ENCODE data around the gene EFEMP2. TPM values are rescaled to one million over a fixed set of nuclear protein-coding genes. Genes with fewer than 3 reads are reported as not detected.

The EFEMP2 gene
- polyA plus RNA-seq, 3 donors from 2014 or later = 1.6 to 6.3 (median 3.6) TPM

GRCh38 chr11:65857500-65857852 is 15.1 kb downstream of the EFEMP2 start:
- no peaks in the 10 kb centered on the region for H3K9me3 Mint-ChIP-seq
- peak; percentile 63 to 71 (median 69) for DNase-seq
- peak overlapping the region in 3 of 6 donors; percentile 86 to 92 (median 87) for H3K27ac Mint-ChIP-seq
- peak overlapping the region; percentile 89 to 96 (median 92) for H3K4me3 Mint-ChIP-seq
- peaks cover 65 to 73% of the 10 kb centered on the region in 2 donors for H3K4me1 Mint-ChIP-seq
- peaks cover 16 to 33% (median 16%) of the 10 kb centered on the region in 3 donors for H3K36me3 Mint-ChIP-seq
- H3K27me3 Mint-ChIP-seq (ENCODE audit: low read depth in 3 of 3) = peaks cover 10 to 29% (median 22%) of the 10 kb centered on the region in 3 donors

GRCh38 chr11:65856689-65857499 is 15.7 kb downstream of the EFEMP2 start:
- no peaks in the 10 kb centered on the region for H3K9me3 Mint-ChIP-seq
- peaks cover 67 to 75% of the 10 kb centered on the region in 2 donors for H3K4me1 Mint-ChIP-seq
- H3K27ac Mint-ChIP-seq = peak overlapping the region; percentile 86 to 95 (median 92)

DNA sequence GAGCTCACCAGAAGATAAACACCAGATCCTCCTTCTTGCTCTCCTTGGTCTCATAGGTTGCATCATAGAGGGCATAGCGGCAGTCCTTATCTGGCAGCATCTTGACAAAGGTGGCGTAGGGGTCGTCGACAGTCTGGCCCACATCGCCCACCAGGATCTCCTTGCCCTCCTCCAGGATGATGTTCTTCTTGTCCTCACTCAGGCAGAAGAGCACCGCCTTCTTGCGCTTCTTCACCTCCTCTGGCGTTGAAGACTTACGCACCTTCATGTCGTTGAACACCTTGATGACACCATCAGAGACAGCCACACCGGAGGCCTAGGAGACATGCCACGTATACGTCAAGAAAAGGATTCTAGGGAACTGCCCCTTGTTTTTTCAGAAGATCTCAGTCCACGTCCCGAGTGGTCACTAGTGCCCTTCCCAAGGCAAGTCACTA is 16.7 kb downstream of the EFEMP2 start:
- peak overlapping the region; percentile 86 to 95 (median 92) for H3K27ac Mint-ChIP-seq
- H3K4me1 Mint-ChIP-seq = peaks cover 58 to 69% of the 10 kb centered on the region in 2 donors
- peak overlapping the region; percentile 89 to 96 (median 92) for H3K4me3 Mint-ChIP-seq
- no peak for DNase-seq
- H3K36me3 Mint-ChIP-seq = peaks cover 24 to 41% (median 25%) of the 10 kb centered on the region in 3 donors
- no peaks in the 10 kb centered on the region for H3K9me3 Mint-ChIP-seq
- H3K27me3 Mint-ChIP-seq (ENCODE audit: low read depth in 3 of 3) = peaks cover 10 to 28% (median 22%) of the 10 kb centered on the region in 3 donors

More at GRCh38 chr11:65856689-65857499, 15.7 kb downstream of the EFEMP2 start:
- H3K27me3 Mint-ChIP-seq (ENCODE audit: low read depth in 3 of 3) = peaks cover 10 to 28% (median 22%) of the 10 kb centered on the region in 3 donors
- H3K36me3 Mint-ChIP-seq = peaks cover 19 to 34% (median 20%) of the 10 kb centered on the region in 3 donors
- peak; percentile 79 to 83 (median 81) for DNase-seq
- H3K4me3 Mint-ChIP-seq = peak overlapping the region; percentile 89 to 96 (median 92)

GRCh38 chr11:65854852-65855837 is 17.5 kb downstream of the EFEMP2 start:
- peaks cover 10 to 26% (median 20%) of the 10 kb centered on the region in 3 donors for H3K27me3 Mint-ChIP-seq (ENCODE audit: low read depth in 3 of 3)
- peak overlapping the region; percentile 89 to 96 (median 92) for H3K4me3 Mint-ChIP-seq
- peaks cover 56 to 65% of the 10 kb centered on the region in 2 donors for H3K4me1 Mint-ChIP-seq
- H3K9me3 Mint-ChIP-seq = no peaks in the 10 kb centered on the region
- peaks cover 24 to 41% (median 25%) of the 10 kb centered on the region in 3 donors for H3K36me3 Mint-ChIP-seq
- H3K27ac Mint-ChIP-seq = peak overlapping the region in 5 of 6 donors; percentile 62 to 95 (median 92)
- no peak for DNase-seq

GRCh38 chr11:65854161-65854592 is 18.4 kb downstream of the EFEMP2 start:
- H3K27me3 Mint-ChIP-seq (ENCODE audit: low read depth in 3 of 3) = peaks cover 10 to 23% (median 18%) of the 10 kb centered on the region in 3 donors
- H3K27ac Mint-ChIP-seq = peak overlapping the region in 4 of 6 donors; percentile 30 to 64 (median 60)
- H3K36me3 Mint-ChIP-seq = peaks cover 24 to 41% (median 25%) of the 10 kb centered on the region in 3 donors
- H3K4me3 Mint-ChIP-seq = peak overlapping the region in 4 of 5 donors; percentile 10 to 61 (median 31)
- peaks cover 48 to 55% of the 10 kb centered on the region in 2 donors for H3K4me1 Mint-ChIP-seq
- H3K9me3 Mint-ChIP-seq = no peaks in the 10 kb centered on the region
- DNase-seq = no peak

DNA sequence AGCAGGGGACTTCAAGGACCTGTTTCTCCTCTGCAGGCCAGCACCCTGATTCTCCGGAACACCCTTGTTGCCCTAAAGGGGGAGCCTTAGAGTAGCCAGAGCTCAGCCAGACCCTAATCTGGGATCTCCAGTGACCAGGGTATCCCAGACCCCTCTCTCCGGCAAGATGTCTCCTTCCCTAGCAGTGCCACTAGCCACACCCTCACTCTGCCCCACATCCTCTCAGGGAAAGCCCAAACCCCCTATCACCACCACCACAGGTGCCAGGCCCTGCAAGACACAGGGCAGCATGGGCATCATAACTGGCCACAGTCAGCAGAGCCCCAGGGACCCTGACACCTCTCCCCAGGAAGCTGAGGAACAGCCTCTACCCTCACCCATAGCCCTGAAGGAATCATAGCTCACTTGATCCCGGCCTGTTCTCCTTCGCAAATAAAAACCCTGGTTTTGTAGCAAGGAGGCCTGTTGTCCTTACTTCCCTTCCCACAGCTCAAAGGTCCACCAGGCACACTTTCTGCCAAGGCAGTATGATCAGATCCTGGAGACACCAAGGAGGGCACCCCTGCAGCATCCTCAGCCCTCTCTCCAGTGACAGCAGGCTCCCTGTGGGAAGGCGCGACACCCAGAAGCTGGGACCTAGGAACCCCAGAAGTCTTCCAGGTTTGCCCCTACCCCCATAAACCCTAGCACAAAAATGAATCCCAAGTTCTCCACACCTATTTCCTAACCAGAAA is 19.2 kb downstream of the EFEMP2 start:
- no peak for DNase-seq
- peaks cover 10 to 22% (median 18%) of the 10 kb centered on the region in 3 donors for H3K27me3 Mint-ChIP-seq (ENCODE audit: low read depth in 3 of 3)
- peaks cover 42 to 48% of the 10 kb centered on the region in 2 donors for H3K4me1 Mint-ChIP-seq
- peaks cover 24 to 41% (median 25%) of the 10 kb centered on the region in 3 donors for H3K36me3 Mint-ChIP-seq
- no peak overlapping the region for H3K4me3 Mint-ChIP-seq
- peak overlapping the region in 3 of 6 donors; percentile 3 to 61 (median 40) for H3K27ac Mint-ChIP-seq
- no peaks in the 10 kb centered on the region for H3K9me3 Mint-ChIP-seq

- Mint-ChIP-seq H3K4me1 (peaks cover 39 to 44% of the 10 kb centered on the region in 2 donors), H3K36me3 (peaks cover 24 to 41% (median 25%) of the 10 kb centered on the region in 3 donors), H3K4me3 (no peak overlapping the region), H3K9me3 (no peaks in the 10 kb centered on the region), H3K27me3 (ENCODE audit: low read depth in 3 of 3) (peaks cover 5 to 18% (median 12%) of the 10 kb centered on the region in 3 donors), H3K27ac (peak overlapping the region in 1 of 6 donors; percentile 57)
- no peak for DNase-seq
Observed at GRCh38 chr11:65852508-65853245, 19.9 kb downstream of the EFEMP2 start.

GRCh38 chr11:65851811-65852507 is 20.6 kb downstream of the EFEMP2 start:
- H3K9me3 Mint-ChIP-seq = no peaks in the 10 kb centered on the region
- peaks cover 5 to 12% (median 12%) of the 10 kb centered on the region in 3 donors for H3K27me3 Mint-ChIP-seq (ENCODE audit: low read depth in 3 of 3)
- no peak overlapping the region for H3K4me3 Mint-ChIP-seq
- peaks cover 38 to 43% of the 10 kb centered on the region in 2 donors for H3K4me1 Mint-ChIP-seq
- no peak for DNase-seq
- H3K27ac Mint-ChIP-seq = peak overlapping the region in 4 of 6 donors; percentile 34 to 65 (median 50)
- peaks cover 24 to 41% (median 25%) of the 10 kb centered on the region in 3 donors for H3K36me3 Mint-ChIP-seq

- peak overlapping the region in 1 of 6 donors; percentile 44 for H3K27ac Mint-ChIP-seq
Observed at GRCh38 chr11:65851083-65851579, 21.5 kb downstream of the EFEMP2 start.

GRCh38 chr11:65850217-65851082 is 22.1 kb downstream of the EFEMP2 start:
- Mint-ChIP-seq H3K27ac (no peak overlapping the region), H3K4me3 (no peak overlapping the region), H3K27me3 (ENCODE audit: low read depth in 3 of 3) (peaks cover 2 to 9% (median 3%) of the 10 kb centered on the region in 3 donors), H3K36me3 (peaks cover 16 to 26% (median 16%) of the 10 kb centered on the region in 3 donors), H3K9me3 (no peaks in the 10 kb centered on the region), H3K4me1 (peaks cover 23 to 28% of the 10 kb centered on the region in 2 donors)
- no peak for DNase-seq

More at GRCh38 chr11:65851083-65851579, 21.5 kb downstream of the EFEMP2 start:
- Mint-ChIP-seq H3K27me3 (ENCODE audit: low read depth in 3 of 3) (peaks cover 2 to 9% (median 5%) of the 10 kb centered on the region in 3 donors), H3K9me3 (no peaks in the 10 kb centered on the region), H3K36me3 (peaks cover 19 to 33% (median 20%) of the 10 kb centered on the region in 3 donors), H3K4me1 (peaks cover 30 to 35% of the 10 kb centered on the region in 2 donors), H3K4me3 (no peak overlapping the region)
- DNase-seq = no peak
